ENCODE data around the gene C1orf105.

C1orf105 gene

DNA sequence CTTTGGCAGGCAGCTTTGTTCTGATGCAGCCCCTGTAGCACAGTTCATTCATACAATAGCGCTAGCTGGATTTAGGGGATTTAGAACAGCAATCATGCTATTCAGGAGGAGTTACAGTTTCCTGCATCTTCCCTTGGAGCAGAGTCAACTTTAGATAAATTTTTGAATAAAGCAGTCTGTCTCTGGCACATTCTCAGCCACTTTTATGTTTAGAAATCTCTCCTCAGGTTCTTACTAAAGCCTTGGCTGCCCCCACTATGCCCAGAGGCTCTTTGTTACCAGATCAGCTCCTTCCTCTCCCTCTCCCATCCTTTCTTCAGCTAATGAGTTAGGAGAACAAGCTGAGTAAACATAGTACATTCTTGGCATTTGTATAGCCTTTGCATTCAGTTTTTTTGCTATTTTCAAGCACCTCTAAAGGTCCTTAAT lies 40.4 kb downstream of the C1orf105 start:
- DNase-seq = no peak

GRCh38 chr1:172465617-172466016 lies 45.1 kb downstream of the C1orf105 start:
- no peak for DNase-seq

DNA sequence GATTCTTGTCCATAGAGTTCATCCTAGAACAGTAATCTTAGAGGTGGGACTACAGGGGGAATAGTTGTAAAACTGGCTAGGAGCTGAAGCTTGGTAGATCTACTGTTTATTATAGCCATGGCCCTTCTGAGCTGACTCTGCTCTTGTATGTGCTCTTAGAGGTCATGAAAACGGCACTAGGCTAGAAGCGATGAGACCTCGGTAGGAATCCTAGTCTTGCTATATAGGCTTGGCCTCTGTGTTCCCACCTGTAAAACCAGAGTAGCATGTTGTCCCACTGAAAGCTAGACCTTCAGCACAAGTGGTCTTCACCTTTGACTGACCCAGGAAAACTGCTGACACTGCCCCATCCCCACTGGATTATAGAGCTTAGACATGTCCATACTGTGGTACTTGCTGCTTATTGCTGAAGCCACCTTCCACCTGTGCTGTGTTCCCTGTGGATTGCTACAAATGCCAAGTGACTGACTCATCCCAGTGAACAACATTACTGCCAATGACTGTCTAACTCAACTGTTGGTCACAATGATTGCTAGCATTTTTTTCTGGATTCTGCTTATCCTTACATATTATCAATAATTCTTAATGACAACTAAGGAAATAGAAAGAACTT lies 46.4 kb downstream of the C1orf105 start:
- DNase-seq = no peak

GRCh38 chr1:172467446-172467845 lies 47.0 kb downstream of the C1orf105 start:
- DNase-seq = no peak

GRCh38 chr1:172468296-172468695 lies 47.8 kb downstream of the C1orf105 start:
- no peak for DNase-seq

GRCh38 chr1:172469717-172470116 lies 49.2 kb downstream of the C1orf105 start:
- DNase-seq = no peak

GRCh38 chr1:172470149-172470548 lies 49.7 kb downstream of the C1orf105 start:
- no peak for DNase-seq

- no peak for DNase-seq
Observed at GRCh38 chr1:172471666-172472065, 51.2 kb downstream of the C1orf105 start.

GRCh38 chr1:172472495-172472894 lies 52.0 kb downstream of the C1orf105 start:
- DNase-seq = no peak

DNA sequence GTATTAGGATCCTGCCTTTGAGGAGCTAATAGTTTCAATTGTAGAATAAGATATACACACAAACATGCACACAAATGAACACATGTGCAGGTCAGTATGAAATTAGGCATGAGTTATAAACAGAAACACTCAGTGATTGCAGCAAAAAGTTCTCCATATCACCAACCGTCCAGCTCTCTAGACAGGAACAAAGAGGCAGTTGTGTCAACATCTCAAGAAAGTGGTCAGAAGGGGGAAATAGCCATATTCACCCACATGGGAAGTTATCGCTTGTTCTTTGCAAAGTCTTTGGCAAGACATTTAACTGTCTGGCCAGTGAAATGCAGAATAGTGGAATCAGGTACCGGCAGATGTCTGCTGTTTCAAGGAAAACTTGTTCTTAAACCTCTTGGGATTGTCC lies 52.8 kb downstream of the C1orf105 start:
- no peak for DNase-seq

DNA sequence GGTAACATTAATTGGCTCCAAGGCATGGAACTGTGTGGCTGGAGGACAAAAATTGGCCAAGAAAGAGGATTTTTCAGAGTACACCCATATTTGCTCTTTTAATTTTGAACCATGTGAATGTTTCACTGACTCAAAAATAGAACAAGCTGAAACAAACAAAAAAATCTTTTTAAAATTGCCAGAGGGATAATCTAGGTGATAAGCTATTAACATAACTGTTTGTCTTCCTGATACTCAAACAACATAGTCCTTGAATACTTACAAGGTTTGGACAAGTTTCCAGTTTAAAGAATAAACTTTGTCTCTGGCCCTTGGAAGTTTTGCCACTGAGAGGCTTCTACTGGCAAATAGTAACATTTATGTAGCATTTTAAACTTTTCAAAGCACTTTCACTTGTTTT lies 53.4 kb downstream of the C1orf105 start:
- DNase-seq = no peak

GRCh38 chr1:172476218-172476811 lies 55.8 kb downstream of the C1orf105 start:
- DNase-seq = no peak

DNA sequence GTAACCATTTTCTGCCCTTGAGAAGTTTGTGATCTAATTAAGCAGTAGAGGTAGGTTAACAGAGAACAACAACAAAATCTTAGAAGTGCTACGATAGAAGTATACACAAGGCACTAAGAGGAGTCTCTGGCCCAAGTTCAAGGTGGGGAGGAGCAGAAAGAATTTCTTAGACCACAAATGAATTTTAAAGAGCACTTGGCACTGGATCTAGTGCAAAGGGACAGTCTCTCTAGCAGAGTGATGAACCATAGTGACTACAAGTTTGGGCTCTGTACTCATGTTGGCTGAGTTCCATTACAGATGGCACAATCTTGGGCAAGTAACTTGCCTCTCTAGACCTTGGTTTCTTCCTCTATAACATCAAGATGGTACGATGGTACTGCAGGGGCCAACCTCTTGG lies 56.7 kb downstream of the C1orf105 start:
- DNase-seq = no peak

- no peak for DNase-seq
Observed at GRCh38 chr1:172477741-172478140, 57.3 kb downstream of the C1orf105 start.

DNA sequence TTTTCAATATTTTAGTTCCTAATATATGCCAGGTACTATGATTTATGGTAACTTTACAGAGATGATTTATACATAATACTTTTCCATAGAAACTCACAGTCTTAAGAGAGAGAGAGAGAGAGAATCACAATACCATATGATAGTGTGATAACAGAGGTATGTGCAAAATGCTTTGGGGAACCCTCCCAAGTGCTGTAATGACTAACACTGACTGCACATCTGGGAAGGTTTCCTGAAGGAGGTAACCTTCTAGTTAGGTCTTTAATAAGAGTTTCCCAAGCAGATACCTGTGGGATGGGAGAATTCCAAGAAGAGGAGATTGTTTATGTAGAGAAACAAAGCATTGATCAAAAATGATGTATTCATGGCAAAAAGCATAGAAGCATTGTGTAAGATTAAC lies 58.0 kb downstream of the C1orf105 start:
- no peak for DNase-seq

- no peak for DNase-seq
Observed at GRCh38 chr1:172480431-172480830, 59.9 kb downstream of the C1orf105 start.

GRCh38 chr1:172482044-172482443 lies 61.6 kb downstream of the C1orf105 start:
- no peak for DNase-seq

GRCh38 chr1:172483448-172483847 lies 63.0 kb downstream of the C1orf105 start:
- no peak for DNase-seq

GRCh38 chr1:172484252-172484651 lies 63.8 kb downstream of the C1orf105 start:
- no peak for DNase-seq

DNA sequence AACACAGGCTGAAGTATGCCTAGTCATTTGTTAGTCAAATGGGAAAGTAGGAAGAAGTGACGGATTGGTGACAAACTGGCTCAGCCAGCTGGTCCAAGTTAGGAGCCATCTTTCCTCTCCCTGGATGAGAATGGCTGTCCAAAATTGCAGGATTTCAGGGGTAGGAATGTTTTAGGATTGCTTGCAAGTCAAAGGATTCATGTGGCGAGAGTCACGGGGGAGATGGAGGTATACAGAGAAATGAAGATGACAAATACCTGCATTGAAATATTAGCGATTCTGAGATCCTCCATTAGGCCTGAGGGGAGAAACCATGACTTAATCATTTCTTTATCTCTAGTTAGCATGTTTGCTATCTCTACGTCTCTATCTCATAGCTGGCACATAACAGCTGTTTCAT lies 65.1 kb downstream of the C1orf105 start:
- DNase-seq = no peak

DNA sequence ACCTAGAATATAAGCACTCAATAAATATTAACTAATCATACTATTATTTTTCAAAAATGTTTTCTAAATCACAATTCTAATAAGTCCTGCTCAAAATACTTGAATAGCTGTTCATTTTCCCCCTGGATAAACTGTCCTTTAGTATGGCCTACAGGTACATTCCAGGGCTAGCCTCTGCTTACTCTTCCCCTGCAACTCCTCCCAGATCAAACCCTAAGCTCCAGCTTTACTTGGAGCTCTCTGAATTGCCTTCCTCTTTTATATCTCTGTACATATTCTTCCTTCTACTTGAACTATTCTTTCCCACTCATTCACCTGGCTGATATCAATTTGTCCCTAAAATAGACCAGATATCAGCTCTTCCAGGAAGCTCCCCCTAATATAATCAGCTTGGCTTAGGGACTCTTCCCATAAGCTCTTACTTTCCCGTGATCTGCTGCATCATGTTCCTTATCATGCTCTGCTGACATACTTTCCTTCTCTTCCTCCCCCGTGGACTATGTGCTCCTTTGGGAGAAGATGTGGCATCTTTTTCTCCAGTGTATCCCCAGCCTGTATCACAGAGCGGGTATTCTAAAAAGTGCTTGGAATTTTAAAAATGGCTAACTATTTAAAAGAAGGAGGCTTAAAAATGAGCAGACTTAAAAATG lies 66.4 kb downstream of the C1orf105 start:
- no peak for DNase-seq

DNA sequence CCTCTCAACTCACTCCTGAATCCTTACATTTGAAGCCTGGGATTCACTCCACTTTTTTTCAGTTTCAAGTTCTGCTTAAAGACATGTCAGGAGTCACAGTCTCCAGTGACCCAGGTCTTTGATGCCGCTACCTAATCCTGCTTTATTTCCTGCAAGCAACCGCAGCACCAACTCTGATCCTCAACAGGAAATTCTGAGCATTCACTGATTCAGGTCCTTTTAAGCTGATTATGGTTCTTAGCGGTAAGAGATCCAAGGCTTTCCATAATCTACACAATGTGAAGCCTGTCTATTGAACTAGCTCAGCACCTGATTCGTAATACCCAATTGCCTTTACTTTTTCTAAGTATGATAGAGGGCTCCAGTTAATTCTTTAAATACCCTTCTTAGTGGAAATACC lies 67.1 kb downstream of the C1orf105 start:
- no peak for DNase-seq

GRCh38 chr1:172488393-172488792 lies 67.9 kb downstream of the C1orf105 start:
- DNase-seq = no peak

DNA sequence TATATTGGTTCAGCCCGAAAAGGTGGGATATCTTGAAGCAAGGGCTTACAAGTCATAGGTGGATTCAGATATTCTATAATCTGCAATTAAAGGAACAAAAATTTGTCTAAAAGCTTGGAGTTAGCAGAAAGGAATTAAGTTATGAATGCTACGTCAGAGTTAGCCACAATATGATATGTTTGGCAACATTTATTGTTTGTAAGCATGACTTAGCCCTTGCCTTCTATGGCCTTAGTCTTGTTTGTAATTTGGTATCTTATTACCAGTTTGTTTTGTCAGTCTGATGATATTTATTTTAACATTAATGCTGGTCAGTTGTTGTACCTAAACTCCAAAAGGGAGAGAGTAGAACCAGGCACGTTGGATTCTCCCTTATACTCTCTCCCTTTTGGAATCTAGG lies 69.4 kb downstream of the C1orf105 start:
- no peak for DNase-seq

- no peak for DNase-seq
Observed at GRCh38 chr1:172492421-172492820, 71.9 kb downstream of the C1orf105 start.
